Tibial artery (tissue), 4 donors: ENCODE data around the gene METTL13.

ENCODE experiments used
- DNase-seq, 2 donors: peaks; one replicate each; pipeline ENCODE4 v3.0.0-alpha.2; 2019
- H3K27ac ChIP-seq, 2 donors: fragments of 200-600 bp; sonication (generic) in 1 of 2; 1 replicate in 1 of 2; 2 replicates in 1 of 2; pipeline ENCODE4 v1.5.1; 2018 to 2019; ENCODE audit warnings: mild to moderate bottlenecking in 1 of 2
- H3K27me3 ChIP-seq, 2 donors: fragments of 200-600 bp; sonication (generic) in 1 of 2; one replicate each; pipeline versions ENCODE4 v1.5.1 to v1.6.0; 2016 to 2019
- H3K36me3 ChIP-seq, 3 donors: fragments of 200-600 bp; sonication (generic) in 2 of 3; one replicate each; pipeline ENCODE4 v1.5.1; 2016 to 2019; ENCODE audit warnings: mild to moderate bottlenecking in 2 of 3
- H3K4me1 ChIP-seq, 4 donors: fragments of 200-600 bp; sonication (generic) in 2 of 4; 1 replicate in 3 of 4; 2 replicates in 1 of 4; pipeline ENCODE4 v1.5.1; 2016 to 2019
- H3K4me3 ChIP-seq, 2 donors: fragments of 200-600 bp; sonication (generic) in 1 of 2; 1 replicate in 1 of 2; 2 replicates in 1 of 2; pipeline ENCODE4 v1.5.1; 2018 to 2019; ENCODE audit warnings: mild to moderate bottlenecking in 2 of 2
- H3K9me3 ChIP-seq, 3 donors: fragments of 200-600 bp; sonication (generic) in 1 of 3; one replicate each; pipeline ENCODE4 v1.5.1; 2016 to 2019
- intact Hi-C: fragments of 100-400 bp; cut with DNase I; formaldehyde crosslinking; loops from one replicate; pipeline ENCODE4 v1.15.0; 2023; ENCODE audit warnings: low total_unique reads
- TF ChIP-seq, protein P1 (sequence below), 2 experiments: fragments of 200-600 bp in 1 of 2; fragments of 450-650 bp in 1 of 2; IDR thresholded peaks; one replicate each; pipeline ENCODE4 v1.5.1; 2017 to 2019; ENCODE audit warnings: antibody characterized with exemption in 2 of 2, mild to moderate bottlenecking in 1 of 2, moderate library complexity in 1 of 2

METTL13 gene

DNA sequence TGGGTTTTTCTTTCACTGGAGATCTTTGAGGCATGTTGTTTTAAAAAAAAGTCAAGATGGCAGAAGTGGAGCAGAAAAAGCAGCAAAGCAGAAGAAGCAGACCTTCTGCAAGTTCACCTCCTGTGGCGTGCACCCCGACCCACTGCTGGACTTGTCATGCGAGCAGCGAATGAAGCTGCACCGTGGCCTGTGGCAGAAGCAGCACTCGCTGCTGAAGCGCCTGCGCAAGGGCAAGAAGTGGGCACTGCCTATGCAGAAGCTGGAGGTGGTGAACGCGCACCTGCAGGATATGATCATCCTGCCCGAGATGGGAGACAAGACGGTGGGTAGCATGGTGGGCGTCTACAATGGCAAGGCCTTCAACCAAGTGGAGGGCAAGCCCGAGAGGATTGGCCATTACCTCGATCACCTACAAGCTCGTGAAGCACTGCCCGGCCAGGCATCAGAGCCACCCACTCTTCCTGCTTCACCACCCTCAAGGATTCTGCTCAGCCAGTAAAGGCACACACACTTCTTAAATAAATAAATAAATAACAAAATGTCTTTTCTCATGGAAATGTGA lies 22.1 kb downstream of the METTL13 start:
- intact Hi-C loops = loop anchor here (5.0 to 10.0 kb wide), 2 partner anchors 179 to 641 kb away; partner anchors contain the start of gene PIGC
- no peak overlapping the region for H3K27ac ChIP-seq
- TF ChIP-seq, protein P1, sequence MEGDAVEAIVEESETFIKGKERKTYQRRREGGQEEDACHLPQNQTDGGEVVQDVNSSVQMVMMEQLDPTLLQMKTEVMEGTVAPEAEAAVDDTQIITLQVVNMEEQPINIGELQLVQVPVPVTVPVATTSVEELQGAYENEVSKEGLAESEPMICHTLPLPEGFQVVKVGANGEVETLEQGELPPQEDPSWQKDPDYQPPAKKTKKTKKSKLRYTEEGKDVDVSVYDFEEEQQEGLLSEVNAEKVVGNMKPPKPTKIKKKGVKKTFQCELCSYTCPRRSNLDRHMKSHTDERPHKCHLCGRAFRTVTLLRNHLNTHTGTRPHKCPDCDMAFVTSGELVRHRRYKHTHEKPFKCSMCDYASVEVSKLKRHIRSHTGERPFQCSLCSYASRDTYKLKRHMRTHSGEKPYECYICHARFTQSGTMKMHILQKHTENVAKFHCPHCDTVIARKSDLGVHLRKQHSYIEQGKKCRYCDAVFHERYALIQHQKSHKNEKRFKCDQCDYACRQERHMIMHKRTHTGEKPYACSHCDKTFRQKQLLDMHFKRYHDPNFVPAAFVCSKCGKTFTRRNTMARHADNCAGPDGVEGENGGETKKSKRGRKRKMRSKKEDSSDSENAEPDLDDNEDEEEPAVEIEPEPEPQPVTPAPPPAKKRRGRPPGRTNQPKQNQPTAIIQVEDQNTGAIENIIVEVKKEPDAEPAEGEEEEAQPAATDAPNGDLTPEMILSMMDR (IDR thresholded peaks at IDR 0.05) = no peak
- H3K36me3 ChIP-seq = peaks cover 0 to 14% (median 0%) of the 10 kb centered on the region in 3 donors
- no peaks in the 10 kb centered on the region for H3K9me3 ChIP-seq
- no peak for DNase-seq
- peaks cover 0 to 7% (median 2%) of the 10 kb centered on the region in 4 donors for H3K4me1 ChIP-seq
- no peaks in the 10 kb centered on the region for H3K27me3 ChIP-seq
- no peak overlapping the region for H3K4me3 ChIP-seq

DNA sequence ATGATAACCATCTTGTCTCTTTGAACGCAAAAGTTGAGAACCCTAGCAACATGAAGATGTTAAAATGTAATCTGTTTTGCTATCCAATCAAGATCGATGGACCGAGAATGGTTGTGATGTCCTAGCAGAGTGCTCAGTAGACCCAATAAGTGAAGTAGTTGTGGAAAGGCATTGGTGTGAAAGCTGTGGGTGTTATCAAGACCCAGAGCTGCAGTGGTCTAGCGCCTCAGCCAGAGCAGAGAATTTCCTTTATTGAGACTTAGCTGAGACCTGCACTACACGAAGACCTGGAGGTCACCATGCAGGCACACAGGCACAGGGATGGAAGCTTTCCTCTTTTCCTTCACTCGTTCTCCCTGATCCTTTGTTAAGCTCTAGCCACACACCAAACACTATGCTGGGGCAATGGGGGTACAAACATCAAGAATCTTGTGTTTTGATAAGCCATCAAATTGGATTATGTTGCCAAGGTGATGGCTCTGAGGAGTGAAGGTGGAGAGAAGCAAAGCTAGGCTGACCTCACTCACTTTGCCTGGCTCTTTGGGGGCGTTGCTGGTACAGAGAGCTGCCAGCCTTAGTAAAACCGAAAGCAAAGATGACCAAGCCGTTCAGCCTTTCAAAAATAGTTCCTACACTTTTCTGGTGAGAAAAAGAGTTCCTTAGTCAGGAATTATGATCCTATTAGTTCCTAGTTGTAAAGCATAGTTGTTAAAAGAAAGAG lies 24.1 kb downstream of the METTL13 start:
- TF ChIP-seq, protein P1 (IDR thresholded peaks at IDR 0.05) = no peak
- Histone ChIP-seq H3K4me3 (peak overlapping the region in 1 of 2 donors; percentile 20), H3K9me3 (no peaks in the 10 kb centered on the region), H3K27ac (peak overlapping the region; percentile 3 to 29), H3K4me1 (peaks cover 0 to 7% (median 2%) of the 10 kb centered on the region in 4 donors), H3K36me3 (peaks cover 0 to 6% (median 0%) of the 10 kb centered on the region in 3 donors), H3K27me3 (no peaks in the 10 kb centered on the region)
- intact Hi-C loops = loop anchor here (10.0 kb wide), 1 partner anchor 639 kb away; the partner anchor contains the start of gene PIGC
- DNase-seq = no peak

DNA sequence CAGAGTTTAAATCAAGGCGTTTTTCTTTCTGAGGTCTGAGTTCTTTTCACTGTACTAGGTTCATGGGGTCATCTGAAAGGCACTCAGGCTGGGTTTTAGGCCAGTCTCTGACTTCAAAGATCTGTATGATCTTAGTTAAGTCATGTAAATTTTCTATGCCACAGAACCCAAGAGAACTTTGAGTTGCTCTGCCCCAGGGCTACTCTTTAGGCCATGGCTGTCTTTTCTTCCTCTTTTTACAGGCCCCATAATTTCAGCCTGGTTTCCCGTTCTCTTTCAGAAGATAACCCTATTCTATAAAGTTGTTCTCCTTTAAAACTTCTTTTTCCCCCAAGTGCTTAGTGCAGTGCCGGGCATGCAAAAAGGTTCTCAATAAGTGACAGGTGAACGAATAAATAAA lies 26.1 kb downstream of the METTL13 start:
- Histone ChIP-seq H3K4me1 (peaks cover 0 to 7% (median 2%) of the 10 kb centered on the region in 4 donors), H3K27me3 (no peaks in the 10 kb centered on the region), H3K27ac (no peak overlapping the region), H3K9me3 (no peaks in the 10 kb centered on the region), H3K36me3 (no peaks in the 10 kb centered on the region), H3K4me3 (no peak overlapping the region)
- DNase-seq = no peak
- TF ChIP-seq, protein P1 (IDR thresholded peaks at IDR 0.05) = no peak
- intact Hi-C loops = loop anchor here (10.0 kb wide), 1 partner anchor 637 kb away; the partner anchor contains the start of gene PIGC

DNA sequence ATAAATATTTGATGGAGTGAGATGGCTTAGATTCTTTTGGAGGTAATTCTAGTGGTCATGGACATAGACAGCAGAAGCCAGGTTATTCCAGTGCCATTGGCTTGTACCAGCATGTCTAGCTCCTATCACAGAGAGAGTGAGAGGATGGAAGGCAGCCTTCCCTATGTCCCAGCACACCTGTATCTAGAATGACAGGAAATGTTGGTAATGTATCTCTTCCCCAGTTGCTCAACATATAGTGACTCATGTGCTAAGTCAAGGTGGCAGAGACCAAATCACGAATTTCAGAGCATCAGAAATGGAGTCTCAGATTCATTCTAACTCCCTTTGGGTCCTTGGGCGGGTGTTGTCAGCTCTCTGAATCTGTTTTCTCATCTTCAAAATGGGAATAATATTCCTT lies 28.4 kb downstream of the METTL13 start:
- Histone ChIP-seq H3K9me3 (no peaks in the 10 kb centered on the region), H3K4me1 (peaks cover 0 to 7% (median 2%) of the 10 kb centered on the region in 4 donors)
- DNase-seq = no peak

DNA sequence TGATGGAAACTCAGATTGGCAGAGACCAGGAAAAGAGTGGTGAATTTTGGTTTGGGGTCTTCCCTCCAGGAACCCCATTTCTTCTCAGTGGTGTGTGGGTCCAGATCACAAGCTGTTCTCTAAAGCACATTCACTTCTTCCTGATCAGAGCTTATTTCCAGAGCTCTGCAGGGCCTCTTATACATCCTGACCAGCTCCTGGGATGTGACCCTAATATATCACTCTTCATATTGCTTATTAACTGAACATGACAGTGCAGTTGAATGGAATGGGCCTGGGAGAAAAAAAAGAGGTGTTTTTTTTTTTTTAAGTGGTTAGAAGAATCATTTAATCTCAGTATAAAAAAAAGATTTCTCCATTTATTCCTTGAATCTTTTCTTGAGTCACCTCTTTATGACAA lies 30.2 kb downstream of the METTL13 start:
- H3K36me3 ChIP-seq = no peaks in the 10 kb centered on the region
- no peaks in the 10 kb centered on the region for H3K27me3 ChIP-seq
- intact Hi-C loops = no loop called here
- DNase-seq = no peak
- H3K4me3 ChIP-seq = no peak overlapping the region
- no peaks in the 10 kb centered on the region for H3K4me1 ChIP-seq
- TF ChIP-seq, protein P1 (IDR thresholded peaks at IDR 0.05) = no peak
- no peaks in the 10 kb centered on the region for H3K9me3 ChIP-seq
- no peak overlapping the region for H3K27ac ChIP-seq

More for the DNA sequence above, 28.4 kb downstream of the METTL13 start:
- Histone ChIP-seq H3K4me3 (no peak overlapping the region), H3K27ac (no peak overlapping the region), H3K36me3 (no peaks in the 10 kb centered on the region), H3K27me3 (no peaks in the 10 kb centered on the region)
- intact Hi-C loops = loop anchor here (10.0 kb wide), 1 partner anchor 635 kb away; the partner anchor contains the start of gene PIGC
- TF ChIP-seq, protein P1 (IDR thresholded peaks at IDR 0.05) = no peak
